Measurements from ENCODE around the gene PRCD.

Gene PRCD

GRCh38 chr17:76536511-76537287 lies 3.1 kb upstream of the PRCD start:
- H3K27ac ChIP-seq (ENCODE audit: low read depth, low read length): no peak overlapping the region
- H3K36me3 ChIP-seq (ENCODE audit: control insufficient read depth, insufficient read depth, low read length): no peaks in the 10 kb centered on the region
- H3K4me1 ChIP-seq (ENCODE audit: control insufficient read depth, insufficient read depth, low read length): peaks cover 17% of the 10 kb centered on the region
- H3K4me3 ChIP-seq (ENCODE audit: low read depth, low read length): peak overlapping the region; percentile 61
- H3K9ac ChIP-seq (ENCODE audit: low read depth, low read length): no peak overlapping the region
- H3K27me3 ChIP-seq (ENCODE audit: control insufficient read depth, insufficient read depth, low read length): peaks cover 47% of the 10 kb centered on the region
- no peaks in the 10 kb centered on the region for H3K9me3 ChIP-seq (ENCODE audit: control insufficient read depth, insufficient read depth, low read length)

- no peak overlapping the region for H3K9ac ChIP-seq (ENCODE audit: low read depth, low read length)
- peak overlapping the region; percentile 61 for H3K4me3 ChIP-seq (ENCODE audit: low read depth, low read length)
- no peak overlapping the region for H3K27ac ChIP-seq (ENCODE audit: low read depth, low read length)
- no peaks in the 10 kb centered on the region for H3K9me3 ChIP-seq (ENCODE audit: control insufficient read depth, insufficient read depth, low read length)
- H3K27me3 ChIP-seq (ENCODE audit: control insufficient read depth, insufficient read depth, low read length): peaks cover 47% of the 10 kb centered on the region
- H3K4me1 ChIP-seq (ENCODE audit: control insufficient read depth, insufficient read depth, low read length): peaks cover 19% of the 10 kb centered on the region
- H3K36me3 ChIP-seq (ENCODE audit: control insufficient read depth, insufficient read depth, low read length): no peaks in the 10 kb centered on the region
Measured at GRCh38 chr17:76537288-76537577, 2.6 kb upstream of the PRCD start.

- H3K9me3 ChIP-seq (ENCODE audit: control insufficient read depth, insufficient read depth, low read length): no peaks in the 10 kb centered on the region
- H3K9ac ChIP-seq (ENCODE audit: low read depth, low read length): no peak within 1 kb of the TSS
- H3K4me1 ChIP-seq (ENCODE audit: control insufficient read depth, insufficient read depth, low read length): peaks cover 19% of the 10 kb centered on the region
- peak within 1 kb of the TSS; percentile 61 for H3K4me3 ChIP-seq (ENCODE audit: low read depth, low read length)
- H3K27me3 ChIP-seq (ENCODE audit: control insufficient read depth, insufficient read depth, low read length): peaks cover 47% of the 10 kb centered on the region
- no peaks in the 10 kb centered on the region for H3K36me3 ChIP-seq (ENCODE audit: control insufficient read depth, insufficient read depth, low read length)
- H3K27ac ChIP-seq (ENCODE audit: low read depth, low read length): no peak within 1 kb of the TSS
Measured at GRCh38 chr17:76537578-76538280, 2.1 kb upstream of the PRCD start, which contains the start of gene CYGB. Gene CYGB (minus strand): TSS chr17:76537709. CDS start chr17:76537542, 167 bp downstream.

GRCh38 chr17:76538281-76538931 lies 1.4 kb upstream of the PRCD start:
- H3K9ac ChIP-seq (ENCODE audit: low read depth, low read length): no peak overlapping the region
- no peaks in the 10 kb centered on the region for H3K36me3 ChIP-seq (ENCODE audit: control insufficient read depth, insufficient read depth, low read length)
- no peak overlapping the region for H3K27ac ChIP-seq (ENCODE audit: low read depth, low read length)
- H3K4me3 ChIP-seq (ENCODE audit: low read depth, low read length): peak overlapping the region; percentile 61
- H3K27me3 ChIP-seq (ENCODE audit: control insufficient read depth, insufficient read depth, low read length): peaks cover 47% of the 10 kb centered on the region
- peaks cover 19% of the 10 kb centered on the region for H3K4me1 ChIP-seq (ENCODE audit: control insufficient read depth, insufficient read depth, low read length)
- H3K9me3 ChIP-seq (ENCODE audit: control insufficient read depth, insufficient read depth, low read length): no peaks in the 10 kb centered on the region

GRCh38 chr17:76538941-76539570 lies 788 bp upstream of the PRCD start:
- Histone ChIP-seq H3K9me3 (ENCODE audit: control insufficient read depth, insufficient read depth, low read length) (no peaks in the 10 kb centered on the region), H3K36me3 (ENCODE audit: control insufficient read depth, insufficient read depth, low read length) (no peaks in the 10 kb centered on the region), H3K4me3 (ENCODE audit: low read depth, low read length) (no peak overlapping the region), H3K4me1 (ENCODE audit: control insufficient read depth, insufficient read depth, low read length) (peaks cover 24% of the 10 kb centered on the region), H3K27ac (ENCODE audit: low read depth, low read length) (no peak overlapping the region), H3K27me3 (ENCODE audit: control insufficient read depth, insufficient read depth, low read length) (peaks cover 49% of the 10 kb centered on the region), H3K9ac (ENCODE audit: low read depth, low read length) (no peak overlapping the region)

- H3K9me3 ChIP-seq (ENCODE audit: control insufficient read depth, insufficient read depth, low read length): no peaks in the 10 kb centered on the region
- H3K4me3 ChIP-seq (ENCODE audit: low read depth, low read length): peak overlapping the region; percentile 52
- H3K27ac ChIP-seq (ENCODE audit: low read depth, low read length): no peak overlapping the region
- peak overlapping the region; percentile 27; the same call in 1 of the 2 replicates for H3K9ac ChIP-seq (ENCODE audit: low read depth, low read length)
- peaks cover 31% of the 10 kb centered on the region for H3K4me1 ChIP-seq (ENCODE audit: control insufficient read depth, insufficient read depth, low read length)
- H3K27me3 ChIP-seq (ENCODE audit: control insufficient read depth, insufficient read depth, low read length): peaks cover 43% of the 10 kb centered on the region
- H3K36me3 ChIP-seq (ENCODE audit: control insufficient read depth, insufficient read depth, low read length): no peaks in the 10 kb centered on the region
Measured at GRCh38 chr17:76540381-76541300, 797 bp downstream of the PRCD start.

- Histone ChIP-seq H3K4me3 (ENCODE audit: low read depth, low read length) (no peak overlapping the region), H3K27me3 (ENCODE audit: control insufficient read depth, insufficient read depth, low read length) (peaks cover 30% of the 10 kb centered on the region), H3K9ac (ENCODE audit: low read depth, low read length) (no peak overlapping the region), H3K36me3 (ENCODE audit: control insufficient read depth, insufficient read depth, low read length) (no peaks in the 10 kb centered on the region), H3K4me1 (ENCODE audit: control insufficient read depth, insufficient read depth, low read length) (peaks cover 43% of the 10 kb centered on the region), H3K9me3 (ENCODE audit: control insufficient read depth, insufficient read depth, low read length) (no peaks in the 10 kb centered on the region), H3K27ac (ENCODE audit: low read depth, low read length) (no peak overlapping the region)
Measured at GRCh38 chr17:76541739-76542454, 2.1 kb downstream of the PRCD start.

GRCh38 chr17:76542566-76542971 lies 2.7 kb downstream of the PRCD start:
- Histone ChIP-seq H3K27ac (ENCODE audit: low read depth, low read length) (no peak overlapping the region), H3K4me3 (ENCODE audit: low read depth, low read length) (no peak overlapping the region), H3K4me1 (ENCODE audit: control insufficient read depth, insufficient read depth, low read length) (peaks cover 46% of the 10 kb centered on the region), H3K9me3 (ENCODE audit: control insufficient read depth, insufficient read depth, low read length) (no peaks in the 10 kb centered on the region), H3K27me3 (ENCODE audit: control insufficient read depth, insufficient read depth, low read length) (peaks cover 25% of the 10 kb centered on the region), H3K9ac (ENCODE audit: low read depth, low read length) (no peak overlapping the region), H3K36me3 (ENCODE audit: control insufficient read depth, insufficient read depth, low read length) (no peaks in the 10 kb centered on the region)

GRCh38 chr17:76542984-76543383 lies 3.1 kb downstream of the PRCD start:
- Histone ChIP-seq H3K4me3 (ENCODE audit: low read depth, low read length) (no peak overlapping the region), H3K27me3 (ENCODE audit: control insufficient read depth, insufficient read depth, low read length) (peaks cover 21% of the 10 kb centered on the region), H3K36me3 (ENCODE audit: control insufficient read depth, insufficient read depth, low read length) (no peaks in the 10 kb centered on the region), H3K9me3 (ENCODE audit: control insufficient read depth, insufficient read depth, low read length) (no peaks in the 10 kb centered on the region), H3K9ac (ENCODE audit: low read depth, low read length) (no peak overlapping the region), H3K4me1 (ENCODE audit: control insufficient read depth, insufficient read depth, low read length) (peaks cover 46% of the 10 kb centered on the region), H3K27ac (ENCODE audit: low read depth, low read length) (no peak overlapping the region)

GRCh38 chr17:76543482-76543825 lies 3.6 kb downstream of the PRCD start:
- Histone ChIP-seq H3K9ac (ENCODE audit: low read depth, low read length) (no peak overlapping the region), H3K27ac (ENCODE audit: low read depth, low read length) (no peak overlapping the region), H3K9me3 (ENCODE audit: control insufficient read depth, insufficient read depth, low read length) (no peaks in the 10 kb centered on the region), H3K4me1 (ENCODE audit: control insufficient read depth, insufficient read depth, low read length) (peaks cover 44% of the 10 kb centered on the region), H3K27me3 (ENCODE audit: control insufficient read depth, insufficient read depth, low read length) (peaks cover 17% of the 10 kb centered on the region), H3K36me3 (ENCODE audit: control insufficient read depth, insufficient read depth, low read length) (no peaks in the 10 kb centered on the region), H3K4me3 (ENCODE audit: low read depth, low read length) (no peak overlapping the region)
